HCT116 (cell line): ENCODE results near the gene DDAH1. TPM values are rescaled to one million over a fixed set of nuclear protein-coding genes. Genes with fewer than 3 reads are reported as not detected.
A peak's percentile ranks its signal among the peaks of the same experiment; 100 is the strongest.

Experiments
- ATAC-seq: fragments of 200-7000 bp; cut with Tn5 transposase; 2 replicates; pipeline ENCODE4 v1.9.1; 2020; ENCODE audit warnings: mild to moderate bottlenecking, moderate library complexity
- BruUV-seq: library from RNA; stranded (reverse); fragments of 400-500 nt; replicated peaks from 2 replicates; lab custom pipeline; 2021; lab: Mats Ljungman, UMichigan
- CTCF ChIA-PET: fragments of 300-600 bp; sonication (Branson Sonifier 250); formaldehyde crosslinking; loops from one replicate; lab custom pipeline; 2021; ENCODE audit warnings: antibody characterized with exemption; lab: Charles Lee
- POLR2A ChIA-PET: fragments of 300-600, 350-600 bp; sonication (Branson Sonifier 250); formaldehyde crosslinking; loops from one replicate; lab custom pipeline; 2021; ENCODE audit warnings: antibody characterized with exemption; lab: Charles Lee
- RAD21 ChIA-PET, 2 experiments: fragments of 300-600 bp; sonication (Branson Sonifier 250); formaldehyde crosslinking; loops; one replicate each; lab custom pipeline; 2023; ENCODE audit warnings: low total read pairs in 2 of 2; ENCODE audit not compliant: uncharacterized antibody in 2 of 2, unreplicated experiment in 2 of 2, low non-redundant PET in 1 of 2; lab: Charles Lee
- DNase-seq: peaks from one replicate; pipeline ENCODE4 v3.0.0-alpha.2; 2010; ENCODE audit warnings: low read depth, low spot score
- H2AFZ ChIP-seq: fragments of 200-600 bp; shearing (Covaris generic), sonication (generic); 2 replicates; pipeline ENCODE4 v1.6.1; 2017; ENCODE audit warnings: low read depth, mixed run types, mixed read lengths, antibody characterized with exemption, low read length; ENCODE audit not compliant: poor library complexity, severe bottlenecking
- H3K27ac ChIP-seq: 2 replicates; pipeline ENCODE4 v1.5.1; 2012; ENCODE audit warnings: low read depth, low read length
- H3K27me3 ChIP-seq: fragments of 200-600 bp; sonication (generic); 2 replicates; pipeline ENCODE4 v1.6.1; 2016; ENCODE audit warnings: mixed run types, low read length, mixed read lengths; ENCODE audit not compliant: insufficient read depth
- H3K36me3 ChIP-seq, 2 experiments: fragments of 200-500 bp in 1 of 2; fragments of 200-600 bp in 1 of 2; sonication (Bioruptor generic) in 1 of 2; sonication (generic) in 1 of 2; 2 replicates each; pipeline versions ENCODE4 v1.5.1 to v1.6.1; 2014 to 2016; ENCODE audit warnings: low read length in 2 of 2, inconsistent platforms in 1 of 2, mixed read lengths in 1 of 2, mixed run types in 1 of 2; ENCODE audit not compliant: insufficient read depth in 2 of 2, control insufficient read depth in 1 of 2
- H3K4me1 ChIP-seq, 2 experiments: fragments of 200-600 bp in 1 of 2; sonication (generic) in 1 of 2; 2 replicates each; pipeline versions ENCODE4 v1.5.1 to v1.6.1; 2012 to 2017; ENCODE audit warnings: low read length in 2 of 2, inconsistent platforms in 1 of 2, mild to moderate bottlenecking in 1 of 2, mixed read lengths in 1 of 2, mixed run types in 1 of 2, moderate library complexity in 1 of 2; ENCODE audit not compliant: insufficient read depth in 2 of 2, control insufficient read depth in 1 of 2
- H3K4me2 ChIP-seq: fragments of 200-600 bp; sonication (generic); 2 replicates; pipeline ENCODE4 v1.6.1; 2017; ENCODE audit warnings: mixed run types, low read length, mixed read lengths
- H3K4me3 ChIP-seq, 2 experiments: fragments of 200-600 bp in 1 of 2; sonication (generic) in 1 of 2; replicated peaks in 1 of 2; 2 replicates each; pipeline ENCODE4 v1.5.1; 2011 to 2016; ENCODE audit warnings: low read length in 2 of 2, control low read depth in 1 of 2, low read depth in 1 of 2, mild to moderate bottlenecking in 1 of 2, mixed read lengths in 1 of 2, mixed run types in 1 of 2
- H3K79me2 ChIP-seq: fragments of 200-600 bp; sonication (generic); 2 replicates; pipeline ENCODE4 v1.6.1; 2017; ENCODE audit warnings: mild to moderate bottlenecking, mixed run types, low read length, moderate library complexity, mixed read lengths; ENCODE audit not compliant: insufficient read depth
- H3K9ac ChIP-seq: fragments of 200-600 bp; sonication (generic); 2 replicates; pipeline ENCODE4 v1.6.1; 2016; ENCODE audit warnings: low read length, mixed read lengths
- H3K9me2 ChIP-seq: fragments of 200-600 bp; sonication (generic), shearing (Covaris generic); 2 replicates; pipeline ENCODE4 v1.6.1; 2017; ENCODE audit warnings: mixed run types, mild to moderate bottlenecking, moderate library complexity; ENCODE audit not compliant: insufficient read depth
- H3K9me3 ChIP-seq, 2 experiments: fragments of 200-500 bp in 1 of 2; fragments of 200-600 bp in 1 of 2; sonication (Bioruptor generic) in 1 of 2; sonication (generic) in 1 of 2; 2 replicates each; pipeline ENCODE4 v1.6.1; 2014 to 2017; ENCODE audit warnings: low read length in 2 of 2, mixed read lengths in 2 of 2, inconsistent platforms in 1 of 2, low read depth in 1 of 2, mild to moderate bottlenecking in 1 of 2, mixed run types in 1 of 2, moderate library complexity in 1 of 2; ENCODE audit not compliant: control insufficient read depth in 1 of 2, insufficient read depth in 1 of 2
- H4K20me1 ChIP-seq: fragments of 200-600 bp; sonication (generic), shearing (Covaris generic); 2 replicates; pipeline ENCODE4 v1.6.1; 2017; ENCODE audit warnings: mixed run types, mild to moderate bottlenecking, moderate library complexity; ENCODE audit not compliant: insufficient read depth
- CTCF ChIP-seq, 3 experiments: fragments of 200-600 bp in 1 of 3; sonication (generic) in 1 of 3; IDR thresholded peaks in 2 of 3; conservative IDR thresholded peaks in 1 of 3; 2 replicates each; pipeline ENCODE4 v1.5.1; 2012 to 2017; ENCODE audit warnings: low read depth in 2 of 3, low read length in 2 of 3, antibody characterized with exemption in 1 of 3, borderline replicate concordance in 1 of 3, control low read depth in 1 of 3, mild to moderate bottlenecking in 1 of 3, mixed read lengths in 1 of 3, mixed run types in 1 of 3, moderate library complexity in 1 of 3; ENCODE audit not compliant: insufficient read depth in 1 of 3
- EZH2 ChIP-seq: fragments of 200-600 bp; sonication (generic); IDR thresholded peaks from 2 replicates; pipeline ENCODE4 v1.6.1; 2017; ENCODE audit warnings: antibody characterized with exemption, mixed run types
- EZH2phosphoT487 ChIP-seq: fragments of 200-600 bp; IDR thresholded peaks from 2 replicates; pipeline ENCODE4 v1.6.1; 2018; ENCODE audit warnings: antibody characterized with exemption, borderline replicate concordance
- FOSL1 ChIP-seq: IDR thresholded peaks from 2 replicates; pipeline ENCODE4 v1.6.1; 2012; ENCODE audit warnings: low read depth
- MAX ChIP-seq: IDR thresholded peaks from 2 replicates; pipeline ENCODE4 v1.6.1; 2012
- REST ChIP-seq: IDR thresholded peaks from 2 replicates; pipeline ENCODE4 v1.6.1; 2012; ENCODE audit warnings: low read depth
- SIN3A ChIP-seq: IDR thresholded peaks from 2 replicates; pipeline ENCODE4 v1.6.1; 2012; ENCODE audit warnings: low read depth
- SP1 ChIP-seq: IDR thresholded peaks from 2 replicates; pipeline ENCODE4 v1.6.1; 2012; ENCODE audit warnings: low read depth
- SRF ChIP-seq: IDR thresholded peaks from 2 replicates; pipeline ENCODE4 v1.6.1; 2012; ENCODE audit warnings: low read depth
- ZFX ChIP-seq: fragments of 450-650 bp; IDR thresholded peaks from 2 replicates; pipeline ENCODE4 v1.6.1; 2017
- intact Hi-C: fragments of 100-400 bp; cut with micrococcal nuclease; formaldehyde crosslinking; loops from 2 replicates; pipeline ENCODE4 v1.10.0; 2022
- total RNA-seq: library from RNA; stranded (reverse); gene quantifications from one replicate; pipeline ENCODE4 v1.2.1, GENCODE V29; 2021; ENCODE audit not compliant: unreplicated experiment

The DDAH1 gene
- total RNA-seq, 1 experiment from 2014 or later = 16.6 TPM

- H3K4me2 ChIP-seq = no peak overlapping the region
- H3K9ac ChIP-seq = no peak overlapping the region
- H4K20me1 ChIP-seq = no peaks in the 10 kb centered on the region
- no peaks in the 10 kb centered on the region for H3K9me2 ChIP-seq
- no peaks in the 10 kb centered on the region for H3K27me3 ChIP-seq
- no peaks in the 10 kb centered on the region for H3K36me3 ChIP-seq
- no peaks in the 10 kb centered on the region for H3K9me3 ChIP-seq
- TF ChIP-seq EZH2phosphoT487 (no peak), CTCF (IDR thresholded peaks at IDR 0.05 in 2 of 3, conservative IDR thresholded peaks at IDR 0.05 in 1 of 3; ENCODE audit: borderline replicate concordance in 1 of 3, insufficient read depth in 1 of 3, low read depth in 2 of 3, low read length in 2 of 3) (no peak), ZFX (no peak)
- no peak overlapping the region for H2AFZ ChIP-seq
- no peak overlapping the region for H3K27ac ChIP-seq
- H3K4me3 ChIP-seq = no peak overlapping the region
- ChIA-PET POLR2A (no interaction called here), RAD21 (no interaction called here), CTCF (no interaction called here)
- intact Hi-C loops = no loop called here
- peaks cover 7 to 8% of the 10 kb centered on the region in 2 experiments; a peak in 3 of 4 replicates for H3K4me1 ChIP-seq
- DNase-seq (no peak), ATAC-seq (no peak)
- BruUV-seq = no TSS peak
- H3K79me2 ChIP-seq = no peaks in the 10 kb centered on the region
Observed at GRCh38 chr1:85404408-85404807, 60.6 kb downstream of the DDAH1 start.

GRCh38 chr1:85398391-85399064 lies 66.4 kb downstream of the DDAH1 start:
- Histone ChIP-seq H3K9me3 (no peaks in the 10 kb centered on the region), H3K9me2 (no peaks in the 10 kb centered on the region), H3K9ac (no peak overlapping the region), H3K27me3 (no peaks in the 10 kb centered on the region), H3K4me2 (no peak overlapping the region), H3K27ac (no peak overlapping the region), H3K36me3 (no peaks in the 10 kb centered on the region), H3K4me1 (no peaks in the 10 kb centered on the region), H3K4me3 (no peak overlapping the region), H2AFZ (no peak overlapping the region), H4K20me1 (no peaks in the 10 kb centered on the region), H3K79me2 (no peaks in the 10 kb centered on the region)
- ChIA-PET RAD21 (no interaction called here), CTCF (interaction anchor here (1.6 to 2.0 kb wide), 2 partner anchors 9 to 55 kb away, joined by 5 to 6 read pairs; no protein-coding TSS in a partner anchor), POLR2A (no interaction called here)
- intact Hi-C loops = loop anchor here (5.0 kb wide), 1 partner anchor 91 kb away; no protein-coding TSS in a partner anchor
- BruUV-seq = no TSS peak
- ATAC-seq = peak; percentile 54; the same call in 1 of the 2 replicates
- DNase-seq = no peak
- no peak for TF ChIP-seq SIN3A
- no peak for TF ChIP-seq SP1
- no peak for TF ChIP-seq REST
- no peak for TF ChIP-seq EZH2
- no peak for TF ChIP-seq MAX
- TF ChIP-seq FOSL1 = no peak
- TF ChIP-seq SRF = no peak
- TF ChIP-seq CTCF (IDR thresholded peaks at IDR 0.05 in 2 of 3, conservative IDR thresholded peaks at IDR 0.05 in 1 of 3; ENCODE audit: borderline replicate concordance in 1 of 3, insufficient read depth in 1 of 3, low read depth in 2 of 3, low read length in 2 of 3) = peak; percentile 23 to 43 (median 25); a peak in 4 of 6 replicates
